HG03064 (cell line): ENCODE results near the gene DENND6B.

Experiments used
- ATAC-seq: cut with Tn5 transposase; IDR thresholded peaks from one replicate; pipeline ENCODE4 v1.9.1; 2021; ENCODE audit warnings: low read depth; ENCODE audit not compliant: unreplicated experiment

Gene DENND6B

GRCh38 chr22:50260801-50261614 lies 65.8 kb downstream of the DENND6B start:
- ATAC-seq, result no peak

- ATAC-seq, result no peak
Observed at GRCh38 chr22:50260434-50260800, 66.4 kb downstream of the DENND6B start.

- ATAC-seq, result no peak
Observed at GRCh38 chr22:50259302-50259701, 67.5 kb downstream of the DENND6B start.
